SK-N-SH treated with all-trans-retinoic acid at 6 μM for 48 hours (cell line): ENCODE results near the gene PTPRS.
"Not testable (repeated sequence)": the region's sequence is repeated elsewhere in the genome, so short reads cannot be mapped to it uniquely, and the experiment has no call there.

Experiments
- ARNTL ChIP-seq: fragments of 450-650 bp; formaldehyde crosslinking; IDR thresholded peaks from 2 replicates; pipeline ENCODE4 v1.5.0; 2020; ENCODE audit warnings: low read depth, mild to moderate bottlenecking, moderate library complexity, borderline replicate concordance
- BACH2 ChIP-seq: fragments of 250-450 bp; sonication (Bioruptor Pico); IDR thresholded peaks from 2 replicates; pipeline ENCODE4 v1.9.0; 2021; ENCODE audit warnings: mild to moderate bottlenecking, borderline replicate concordance
- CREB5 ChIP-seq: fragments of 250-450 bp; sonication (Bioruptor Pico); IDR thresholded peaks from 2 replicates; pipeline ENCODE4 v1.5.1; 2020; ENCODE audit warnings: low read depth, mild to moderate bottlenecking, moderate library complexity
- OSR1 ChIP-seq: fragments of 250-450 bp; sonication (Bioruptor Pico); IDR thresholded peaks from 2 replicates; pipeline ENCODE4 v1.8.0; 2022; ENCODE audit warnings: moderate library complexity, mild to moderate bottlenecking, inconsistent platforms
- PATZ1 ChIP-seq: fragments of 250-450 bp; sonication (Bioruptor Pico); IDR thresholded peaks from 2 replicates; pipeline ENCODE4 v1.8.0; 2020; ENCODE audit warnings: mild to moderate bottlenecking, moderate library complexity, borderline replicate concordance
- RARB ChIP-seq: fragments of 250-450 bp; sonication (Bioruptor Pico); IDR thresholded peaks from 2 replicates; pipeline ENCODE4 v1.8.0; 2021; ENCODE audit warnings: mild to moderate bottlenecking, moderate library complexity
- TOX ChIP-seq: fragments of 250-450 bp; sonication (Bioruptor Pico); IDR thresholded peaks from 2 replicates; pipeline ENCODE4 v1.8.0; 2021; ENCODE audit warnings: mild to moderate bottlenecking, moderate library complexity, borderline replicate concordance
- ZC3H10 ChIP-seq: fragments of 250-450 bp; sonication (Bioruptor Pico); IDR thresholded peaks from 2 replicates; pipeline ENCODE4 v1.5.1; 2021; ENCODE audit warnings: mild to moderate bottlenecking, moderate library complexity
- ZFP3 ChIP-seq: fragments of 250-450 bp; sonication (Bioruptor Pico); IDR thresholded peaks from 2 replicates; pipeline ENCODE4 v1.5.0; 2020; ENCODE audit warnings: mild to moderate bottlenecking, moderate library complexity
- ZNF565 ChIP-seq: fragments of 450-650 bp; formaldehyde crosslinking; conservative IDR thresholded peaks from 2 replicates; pipeline ENCODE4 v1.5.0; 2020; ENCODE audit warnings: low read depth, mild to moderate bottlenecking, moderate library complexity

- not testable (repeated sequence) for TF ChIP-seq BACH2 (CRISPR knock-in tag); PATZ1 (CRISPR knock-in tag); ARNTL (CRISPR knock-in tag); CREB5 (CRISPR knock-in tag); RARB (CRISPR knock-in tag); ZFP3; ZNF565 (CRISPR knock-in tag); ZC3H10 (CRISPR knock-in tag); TOX (CRISPR knock-in tag); OSR1 (CRISPR knock-in tag)
These were observed 21.2 kb upstream of the PTPRS start for GRCh38 chr19:5361839-5362238.
